ENCODE results near the gene AGK. TPM values are rescaled to one million over a fixed set of nuclear protein-coding genes. Genes with fewer than 3 reads are reported as not detected.

AGK gene
- total and polyA plus RNA-seq, 2 of the 8 experiments (the other 6 are each of a cell fraction or from before 2014, with no cell fraction given), result 25.8 to 34.0 TPM

- no peak overlapping the region for H4K5ac ChIP-seq (ENCODE audit: insufficient read length, low read depth, low read length)
- H3K36me3 ChIP-seq (ENCODE audit: control insufficient read depth in 2 of 4, insufficient read depth in 4 of 4, low read length in 3 of 4), result peaks cover 2 to 24% (median 14%) of the 10 kb centered on the region in 4 experiments; a peak in 7 of 8 replicates
- ChIA-PET CTCF (ENCODE audit: partially characterized antibody) (interaction anchor here (0.6 to 5.4 kb wide), 5 partner anchors 9 to 53 kb away, joined by 3 to 51 read pairs (median 3); no protein-coding TSS in a partner anchor), POLR2A (ENCODE audit: partially characterized antibody) (no interaction called here)
- H3K4me1 ChIP-seq (replicated peaks in 1 of 4; ENCODE audit: control insufficient read depth in 3 of 4, insufficient read depth in 4 of 4, low read length in 3 of 4), result no peaks in the 10 kb centered on the region
- H4K20me1 ChIP-seq (replicated peaks in 1 of 2; ENCODE audit: control insufficient read depth in 1 of 2, insufficient read depth in 2 of 2, low read length in 2 of 2), result no peaks in the 10 kb centered on the region
- 80 to 100% methylated on average over 1 to 2 of the region's 2 CpGs for WGBS, 2 experiments (ENCODE audit: extremely low coverage in 1 of 2, insufficient coverage in 1 of 2, insufficient read length in 1 of 2, insufficient replicate concordance in 2 of 2, low coverage in 1 of 2, low lambda C conversion rate in 2 of 2, missing lambda C conversion rate in 1 of 2)
- H3K14ac ChIP-seq (ENCODE audit: insufficient read length), result no peak overlapping the region
- no peak overlapping the region for H4K91ac ChIP-seq (replicated peaks; ENCODE audit: insufficient read length, low read length)
- H3K27ac ChIP-seq (ENCODE audit: low read depth, low read length), result no peak overlapping the region
- H3K9ac ChIP-seq (replicated peaks in 1 of 4; ENCODE audit: extremely low read depth in 1 of 4, low read depth in 3 of 4, low read length in 3 of 4), result no peak overlapping the region
- H2AK5ac ChIP-seq (ENCODE audit: low read depth, low read length), result no peak overlapping the region
- no peak for DNase-seq (ENCODE audit: low read depth in 1 of 2, low spot score in 2 of 2)
- TF ChIP-seq EP300 (IDR thresholded peaks at IDR 0.05; ENCODE audit: borderline replicate concordance in 1 of 2, low read depth in 2 of 2, low read length in 2 of 2) (no peak), CREB1 (IDR thresholded peaks at IDR 0.05) (no peak), SIN3A (conservative IDR thresholded peaks at IDR 0.05 in 1 of 2, IDR thresholded peaks at IDR 0.05 in 1 of 2; ENCODE audit: low read depth in 1 of 2, low read length in 2 of 2) (no peak), TEAD4 (IDR thresholded peaks at IDR 0.05; ENCODE audit: low read depth, low read length) (no peak), SAP30 (IDR thresholded peaks at IDR 0.05; ENCODE audit: insufficient read depth, insufficient replicate concordance, low read length) (no peak)
- no peak overlapping the region for H3K56ac ChIP-seq (replicated peaks; ENCODE audit: insufficient read length, low read depth, low read length)
- H2BK15ac ChIP-seq (ENCODE audit: low read length), result no peak overlapping the region
- no peak overlapping the region for H3K4me2 ChIP-seq (ENCODE audit: insufficient read depth in 1 of 2, low read depth in 2 of 2, low read length in 2 of 2)
- no peak for FAIRE-seq
- no peaks in the 10 kb centered on the region for H3K23me2 ChIP-seq (ENCODE audit: low read depth, low read length)
- no peak overlapping the region for H3K4me3 ChIP-seq (ENCODE audit: extremely low read depth in 1 of 4, insufficient read depth in 2 of 4, low read depth in 3 of 4, low read length in 4 of 4)
- H2BK12ac ChIP-seq (ENCODE audit: low read depth, low read length), result no peak overlapping the region
- H3K23ac ChIP-seq (ENCODE audit: insufficient read length), result no peak overlapping the region
- H2AFZ ChIP-seq (ENCODE audit: low read length), result no peak overlapping the region
- no peak overlapping the region for H3K4ac ChIP-seq (replicated peaks; ENCODE audit: insufficient read length, low read depth, low read length)
- H2BK20ac ChIP-seq (ENCODE audit: low read length), result no peak overlapping the region
- H2BK120ac ChIP-seq (replicated peaks; ENCODE audit: low read depth, low read length), result no peak overlapping the region
- no peaks in the 10 kb centered on the region for H3K27me3 ChIP-seq (replicated peaks in 1 of 4; ENCODE audit: control insufficient read depth in 3 of 4, extremely low read depth in 1 of 4, insufficient read depth in 3 of 4, low read length in 3 of 4)
- H3K9me3 ChIP-seq (ENCODE audit: insufficient read depth in 2 of 2, low read depth in 1 of 2, low read length in 1 of 2), result peaks cover 0 to 3% of the 10 kb centered on the region in 2 experiments; a peak in 1 of 4 replicates
- H4K8ac ChIP-seq (ENCODE audit: extremely low read depth, insufficient read depth, low read length), result no peak overlapping the region
- no peak overlapping the region for H2BK5ac ChIP-seq (ENCODE audit: low read depth, low read length)
- H3K18ac ChIP-seq (ENCODE audit: extremely low read depth, low read length), result no peak overlapping the region
- no peaks in the 10 kb centered on the region for H3K79me2 ChIP-seq (ENCODE audit: control insufficient read depth in 1 of 2, insufficient read depth in 2 of 2, low read length in 2 of 2)
- H3K79me1 ChIP-seq (ENCODE audit: low read depth, low read length), result no peaks in the 10 kb centered on the region; the same call in 1 of the 2 replicates
Measured at GRCh38 chr7:141668853-141669252, 117.6 kb downstream of the AGK start.
